Esophagus (tissue), 2 donors: ENCODE results near the gene CLIC6. TPM values are rescaled to one million over a fixed set of nuclear protein-coding genes. Genes with fewer than 3 reads are reported as not detected.

Experiments
- H3K27ac ChIP-seq, 2 donors: one replicate each; pipeline ENCODE4 v1.5.1; 2013; ENCODE audit warnings: low read depth in 2 of 2, mild to moderate bottlenecking in 2 of 2, inconsistent platforms in 1 of 2, low read length in 1 of 2, moderate library complexity in 1 of 2
- H3K27me3 ChIP-seq, 2 donors: one replicate each; pipeline ENCODE4 v1.6.1; 2013; ENCODE audit warnings: low read length in 2 of 2, control low read depth in 1 of 2, mild to moderate bottlenecking in 1 of 2; ENCODE audit not compliant: insufficient read depth in 2 of 2, control insufficient read depth in 1 of 2
- H3K36me3 ChIP-seq, 2 donors: one replicate each; pipeline ENCODE4 v1.6.1; 2013; ENCODE audit warnings: low read length in 1 of 2; ENCODE audit not compliant: control insufficient read depth in 2 of 2, insufficient read depth in 2 of 2
- H3K4me1 ChIP-seq, 2 donors: one replicate each; pipeline ENCODE4 v1.6.1; 2013; ENCODE audit warnings: low read length in 1 of 2; ENCODE audit not compliant: control insufficient read depth in 2 of 2, insufficient read depth in 2 of 2
- H3K4me3 ChIP-seq, 2 donors: one replicate each; pipeline ENCODE4 v1.5.1; 2013; ENCODE audit warnings: low read length in 2 of 2, mild to moderate bottlenecking in 2 of 2, low read depth in 1 of 2, moderate library complexity in 1 of 2
- H3K9me3 ChIP-seq, 2 donors: one replicate each; pipeline ENCODE4 v1.6.1; 2013; ENCODE audit warnings: mild to moderate bottlenecking in 2 of 2, low read depth in 1 of 2, low read length in 1 of 2, moderate library complexity in 1 of 2; ENCODE audit not compliant: control insufficient read depth in 2 of 2, insufficient read depth in 1 of 2
- WGBS, 2 donors: extraction: QIAGEN DNeasy Blood & Tissue Kit; methylation state at CpG; one replicate each; pipeline ENCODE4 v1.1.7; 2013; 5-methylcytosine and 5-hydroxymethylcytosine counted together
- polyA plus RNA-seq, 2 donors: library from polyadenylated mRNA; stranded (reverse); fragments of 200-250 nt; gene quantifications; one replicate each; pipeline ENCODE4 v1.2.3, GENCODE V29; 2013
- donor health status: healthy with polysubstance abuse.
- donor health status: Bipolar disorder and iron deficiency.

CLIC6 gene
- polyA plus RNA-seq, 2 donors: 0.45 to 0.68 TPM

DNA sequence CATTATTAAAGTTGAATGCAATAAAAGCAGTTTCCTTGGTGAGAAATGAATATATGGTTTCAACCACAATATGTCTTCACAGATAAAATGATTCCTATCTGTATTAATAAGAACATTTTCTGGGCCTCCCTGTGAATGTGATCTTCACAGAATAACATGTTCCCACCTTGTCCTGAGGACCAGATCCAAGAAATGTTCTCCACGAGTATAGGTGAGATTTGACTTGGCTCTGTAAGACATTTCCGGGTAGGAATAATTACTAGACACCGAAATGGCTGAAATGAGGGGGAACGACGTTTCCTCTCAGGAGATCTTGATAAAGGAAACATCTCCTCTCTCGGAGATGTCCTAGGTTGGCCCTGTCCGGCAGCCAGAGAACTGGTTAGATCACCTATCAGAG is 61.4 kb downstream of the CLIC6 start:
- H3K4me1 ChIP-seq: peaks cover 0 to 2% of the 10 kb centered on the region in 2 donors
- H3K27me3 ChIP-seq: no peaks in the 10 kb centered on the region
- H3K27ac ChIP-seq: no peak overlapping the region
- H3K9me3 ChIP-seq: no peaks in the 10 kb centered on the region
- 64 to 74% methylated on average over 7 of the region's 7 CpGs for WGBS, 2 donors
- H3K4me3 ChIP-seq: no peak overlapping the region
- no peaks in the 10 kb centered on the region for H3K36me3 ChIP-seq

- peaks cover 0 to 2% of the 10 kb centered on the region in 2 donors for H3K4me1 ChIP-seq
- no peak overlapping the region for H3K4me3 ChIP-seq
- H3K27me3 ChIP-seq: no peaks in the 10 kb centered on the region
- H3K27ac ChIP-seq: peak overlapping the region; percentile 24 to 60
- no peaks in the 10 kb centered on the region for H3K9me3 ChIP-seq
- 62 to 70% methylated on average over 5 of the region's 5 CpGs for WGBS, 2 donors
- no peaks in the 10 kb centered on the region for H3K36me3 ChIP-seq
Measured at GRCh38 chr21:34730756-34731445, 62.1 kb downstream of the CLIC6 start.

DNA sequence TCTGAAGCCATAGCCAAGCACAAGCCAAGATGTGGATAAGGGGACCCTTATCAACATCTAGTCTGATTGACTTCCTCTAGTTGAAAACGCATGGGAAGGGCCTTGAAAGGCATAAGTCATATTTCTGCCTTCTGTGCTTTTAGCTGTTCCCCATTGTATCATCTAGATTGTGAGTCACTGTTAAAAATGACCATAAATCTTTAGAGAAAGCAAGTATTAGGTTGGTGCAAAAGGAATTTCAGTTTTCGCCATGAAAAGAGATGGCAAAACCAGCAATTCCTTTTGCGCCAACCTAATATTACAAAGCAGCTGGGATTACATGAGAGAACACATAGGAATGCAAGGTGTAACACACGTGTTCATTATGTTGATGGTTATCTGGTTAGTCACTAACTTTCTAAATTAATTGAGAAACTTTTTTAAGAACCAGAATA is 63.6 kb downstream of the CLIC6 start:
- WGBS, 2 donors: 67 to 78% methylated on average over 4 of the region's 4 CpGs
- Histone ChIP-seq H3K27ac (peak overlapping the region in 1 of 2 donors; percentile 48), H3K9me3 (no peaks in the 10 kb centered on the region)

DNA sequence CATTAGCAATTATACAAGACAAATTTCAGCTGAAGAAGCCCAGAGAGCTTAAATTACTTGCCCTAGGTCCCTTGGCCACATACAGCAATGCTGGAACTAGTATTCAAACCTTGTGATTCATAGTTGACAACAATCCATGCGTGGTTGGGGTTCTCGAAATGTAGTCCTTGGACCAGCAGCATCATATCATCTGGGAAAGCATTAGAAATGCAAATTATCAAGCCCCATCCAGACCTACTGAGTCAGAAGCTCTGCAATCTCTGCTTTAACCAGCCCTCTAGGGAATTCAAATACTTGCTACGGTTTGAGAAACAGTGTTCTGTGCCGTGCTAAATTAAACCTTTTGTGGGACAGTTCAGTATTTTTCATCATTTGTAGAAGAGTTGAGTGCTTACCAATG is 65.1 kb downstream of the CLIC6 start:
- Histone ChIP-seq H3K36me3 (no peaks in the 10 kb centered on the region), H3K9me3 (no peaks in the 10 kb centered on the region), H3K27me3 (no peaks in the 10 kb centered on the region), H3K27ac (no peak overlapping the region), H3K4me1 (peaks cover 0 to 2% of the 10 kb centered on the region in 2 donors), H3K4me3 (no peak overlapping the region)
- 87 to 93% methylated on average over 4 of the region's 4 CpGs for WGBS, 2 donors

More for the DNA sequence above, 63.6 kb downstream of the CLIC6 start:
- peaks cover 0 to 2% of the 10 kb centered on the region in 2 donors for H3K4me1 ChIP-seq
- no peaks in the 10 kb centered on the region for H3K27me3 ChIP-seq
- H3K4me3 ChIP-seq: no peak overlapping the region
- H3K36me3 ChIP-seq: no peaks in the 10 kb centered on the region

- WGBS, 2 donors: 66 to 78% methylated on average over 7 of the region's 7 CpGs
- H3K4me1 ChIP-seq: peaks cover 0 to 2% of the 10 kb centered on the region in 2 donors
Measured at GRCh38 chr21:34734696-34735095, 65.9 kb downstream of the CLIC6 start.

GRCh38 chr21:34736116-34736874 is 67.5 kb downstream of the CLIC6 start:
- 59 to 70% methylated on average over 6 of the region's 6 CpGs for WGBS, 2 donors
- H3K27me3 ChIP-seq: no peaks in the 10 kb centered on the region
- no peak overlapping the region for H3K27ac ChIP-seq
- no peaks in the 10 kb centered on the region for H3K36me3 ChIP-seq
- no peaks in the 10 kb centered on the region for H3K9me3 ChIP-seq
- peaks cover 0 to 2% of the 10 kb centered on the region in 2 donors for H3K4me1 ChIP-seq
- no peak overlapping the region for H3K4me3 ChIP-seq

More at GRCh38 chr21:34734696-34735095, 65.9 kb downstream of the CLIC6 start:
- Histone ChIP-seq H3K9me3 (no peaks in the 10 kb centered on the region), H3K27ac (peak overlapping the region in 1 of 2 donors; percentile 32), H3K4me3 (no peak overlapping the region), H3K36me3 (no peaks in the 10 kb centered on the region), H3K27me3 (no peaks in the 10 kb centered on the region)

DNA sequence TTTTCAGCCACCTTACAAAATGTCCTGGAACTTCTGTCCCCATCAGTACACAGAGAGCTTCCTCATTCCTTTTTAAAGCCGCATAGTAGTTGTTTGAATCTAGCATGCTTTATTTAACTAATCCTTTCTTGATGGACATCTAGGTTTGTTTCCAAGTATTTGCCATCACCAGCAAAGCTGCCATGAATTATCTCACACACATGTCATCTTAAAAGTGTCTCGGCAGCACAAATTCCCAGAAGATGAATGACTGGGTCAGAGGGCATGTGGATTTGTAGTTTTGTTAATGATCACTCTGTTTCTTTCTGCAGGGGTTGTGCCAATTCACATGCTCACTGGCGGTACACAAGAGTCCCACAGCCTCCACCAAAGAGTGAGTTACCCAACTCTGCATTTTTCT is 68.3 kb downstream of the CLIC6 start:
- H3K4me3 ChIP-seq: no peak overlapping the region
- no peaks in the 10 kb centered on the region for H3K9me3 ChIP-seq
- H3K27ac ChIP-seq: no peak overlapping the region
- no peaks in the 10 kb centered on the region for H3K36me3 ChIP-seq
- H3K4me1 ChIP-seq: peaks cover 0 to 2% of the 10 kb centered on the region in 2 donors
- no peaks in the 10 kb centered on the region for H3K27me3 ChIP-seq
- 36 to 38% methylated on average over 3 of the region's 3 CpGs for WGBS, 2 donors

- Histone ChIP-seq H3K27me3 (no peaks in the 10 kb centered on the region), H3K9me3 (no peaks in the 10 kb centered on the region), H3K4me3 (no peak overlapping the region), H3K4me1 (peaks cover 2 to 9% of the 10 kb centered on the region in 2 donors), H3K36me3 (no peaks in the 10 kb centered on the region), H3K27ac (no peak overlapping the region)
- WGBS, 2 donors: 82 to 86% methylated on average over 1 of the region's 1 CpG
Measured at GRCh38 chr21:34740198-34740597, 71.4 kb downstream of the CLIC6 start.

GRCh38 chr21:34743285-34743684 is 74.5 kb downstream of the CLIC6 start:
- peak overlapping the region in 1 of 2 donors; percentile 46 for H3K27ac ChIP-seq
- 83 to 86% methylated on average over 9 of the region's 9 CpGs for WGBS, 2 donors

More at GRCh38 chr21:34743285-34743684, 74.5 kb downstream of the CLIC6 start:
- Histone ChIP-seq H3K9me3 (no peaks in the 10 kb centered on the region), H3K4me1 (peaks cover 2 to 9% of the 10 kb centered on the region in 2 donors), H3K36me3 (no peaks in the 10 kb centered on the region), H3K27me3 (no peaks in the 10 kb centered on the region), H3K4me3 (no peak overlapping the region)
